GM18505 (cell line): ENCODE data around the gene EID2B.
A peak's percentile ranks its signal among the peaks of the same experiment; 100 is the strongest.

Experiments
- ATAC-seq: cut with Tn5 transposase; IDR thresholded peaks from one replicate; pipeline ENCODE4 v1.9.1; 2021; ENCODE audit not compliant: unreplicated experiment
- POLR2A ChIP-seq: IDR thresholded peaks from 4 replicates; pipeline ENCODE4 v1.6.1; 2011; ENCODE audit warnings: borderline replicate concordance; ENCODE audit not compliant: insufficient read depth, insufficient read length; ENCODE audit errors: extremely low read depth

The EID2B gene, protein sequence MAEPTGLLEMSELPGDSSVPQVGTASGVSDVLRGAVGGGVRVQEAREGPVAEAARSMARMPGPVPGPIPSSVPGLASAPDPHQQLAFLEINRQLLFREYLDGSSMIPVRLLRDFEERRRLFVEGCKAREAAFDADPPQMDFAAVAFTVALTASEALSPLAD

DNA sequence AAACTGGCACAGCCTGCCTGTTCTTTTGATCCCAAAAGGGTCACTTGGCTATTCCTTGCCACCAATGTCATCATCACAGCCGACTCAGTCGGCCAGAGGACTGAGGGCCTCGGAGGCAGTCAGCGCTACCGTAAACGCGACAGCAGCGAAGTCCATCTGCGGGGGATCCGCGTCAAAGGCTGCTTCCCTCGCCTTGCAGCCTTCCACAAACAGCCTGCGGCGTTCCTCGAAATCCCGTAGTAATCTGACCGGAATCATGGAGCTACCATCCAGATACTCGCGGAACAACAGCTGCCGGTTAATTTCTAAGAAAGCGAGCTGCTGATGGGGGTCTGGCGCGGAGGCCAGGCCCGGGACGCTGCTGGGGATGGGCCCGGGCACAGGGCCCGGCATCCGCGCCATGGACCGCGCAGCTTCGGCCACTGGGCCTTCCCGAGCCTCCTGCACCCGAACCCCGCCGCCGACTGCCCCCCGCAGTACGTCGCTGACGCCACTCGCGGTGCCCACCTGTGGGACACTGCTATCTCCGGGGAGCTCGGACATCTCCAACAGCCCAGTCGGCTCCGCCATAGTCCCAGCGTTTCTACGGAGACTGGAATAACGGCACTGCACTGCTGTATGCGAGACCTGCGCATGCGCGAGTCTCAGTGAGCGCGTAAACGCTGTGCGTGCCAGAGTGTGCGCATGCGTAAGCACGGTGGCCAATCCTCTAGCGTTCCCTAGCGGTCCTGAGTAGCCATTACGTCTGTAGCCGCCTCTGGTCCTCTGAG, at the start of gene EID2B:
Gene EID2B (minus strand): TSS at position 620 of the 770 bp plus-strand sequence. CDS start 50 bp downstream, at position 570.
- peak; percentile 69 for TF ChIP-seq POLR2A
- ATAC-seq, result peak; percentile 88

DNA sequence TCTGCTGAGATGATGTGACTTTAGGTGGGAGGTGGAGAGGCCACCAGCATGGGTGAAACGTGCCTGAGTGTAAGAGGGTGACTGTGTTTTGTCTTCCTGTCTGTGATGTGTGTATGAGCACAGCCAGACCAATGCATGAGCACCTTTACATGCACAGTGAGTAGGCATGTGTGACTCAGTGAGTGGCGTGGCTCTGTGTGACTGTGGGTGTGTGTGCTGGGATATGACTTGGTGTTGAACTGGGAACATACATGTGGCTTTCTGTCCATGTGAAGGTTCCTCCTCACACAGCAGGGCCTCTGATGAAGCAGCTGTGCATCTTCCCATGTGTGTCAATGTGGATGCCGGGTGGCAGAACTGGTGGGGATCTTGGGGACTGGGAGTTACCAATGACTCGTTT, 49.8 kb upstream of the EID2B start:
- TF ChIP-seq POLR2A, result no peak
- no peak for ATAC-seq

DNA sequence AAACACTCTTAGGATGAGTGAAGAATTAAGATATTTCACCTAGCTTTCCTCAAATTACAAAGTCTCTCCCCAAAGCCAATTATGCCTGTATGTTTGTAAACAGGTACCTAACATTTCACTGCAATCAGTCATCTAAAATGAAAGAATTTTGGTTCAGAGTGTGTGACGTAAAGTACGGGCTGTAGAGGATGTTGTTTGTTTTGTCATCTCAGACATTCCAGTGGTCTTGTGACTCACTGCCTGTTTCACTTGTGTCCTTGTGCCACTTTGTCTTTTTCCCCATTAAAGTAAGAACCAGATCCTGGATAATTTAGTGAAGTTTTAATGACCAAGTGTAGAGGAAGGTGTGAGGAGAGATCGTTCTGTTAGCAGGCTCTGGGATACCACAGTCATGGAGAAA, 36.0 kb upstream of the EID2B start:
- no peak for TF ChIP-seq POLR2A
- no peak for ATAC-seq

DNA sequence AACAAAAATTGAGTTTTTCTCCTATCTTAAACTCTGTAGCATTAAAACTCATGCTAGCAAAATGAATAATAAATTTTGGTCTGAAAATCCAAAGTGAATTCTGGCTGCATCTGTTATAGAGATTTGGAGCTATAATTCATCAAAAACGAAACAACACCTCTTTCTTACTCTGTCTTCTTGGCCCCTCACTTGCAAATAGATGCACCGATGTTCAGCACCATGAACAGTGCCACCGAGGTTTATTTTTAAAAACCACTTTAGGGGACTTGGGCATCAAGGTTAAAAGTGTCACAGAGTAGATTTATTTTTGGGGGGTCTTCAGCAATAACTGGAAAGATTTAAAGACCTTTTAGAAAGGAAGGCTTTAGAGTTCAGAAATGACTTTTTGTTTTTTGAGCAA, 33.4 kb upstream of the EID2B start:
- no peak for TF ChIP-seq POLR2A
- no peak for ATAC-seq

DNA sequence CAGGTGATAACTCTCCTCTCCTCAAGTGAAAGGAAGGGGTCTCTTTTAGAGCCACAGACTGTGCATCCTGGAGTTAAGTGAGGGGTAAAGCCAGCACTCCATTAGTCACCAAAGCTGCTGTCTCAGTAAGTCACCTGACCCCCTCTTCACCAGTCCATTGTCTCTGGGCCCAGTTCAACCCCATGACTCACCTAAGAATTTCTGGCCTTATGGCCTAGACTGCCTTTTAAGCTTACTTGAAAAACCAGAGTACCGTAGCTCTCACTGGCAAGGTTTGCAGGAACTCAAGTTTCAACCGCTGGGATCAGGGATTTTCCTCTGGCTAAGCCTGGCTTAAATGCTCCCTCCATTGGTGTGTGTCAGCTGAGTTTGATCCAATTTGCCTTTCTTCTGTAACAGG, 30.8 kb upstream of the EID2B start:
- no peak for ATAC-seq
- no peak for TF ChIP-seq POLR2A

DNA sequence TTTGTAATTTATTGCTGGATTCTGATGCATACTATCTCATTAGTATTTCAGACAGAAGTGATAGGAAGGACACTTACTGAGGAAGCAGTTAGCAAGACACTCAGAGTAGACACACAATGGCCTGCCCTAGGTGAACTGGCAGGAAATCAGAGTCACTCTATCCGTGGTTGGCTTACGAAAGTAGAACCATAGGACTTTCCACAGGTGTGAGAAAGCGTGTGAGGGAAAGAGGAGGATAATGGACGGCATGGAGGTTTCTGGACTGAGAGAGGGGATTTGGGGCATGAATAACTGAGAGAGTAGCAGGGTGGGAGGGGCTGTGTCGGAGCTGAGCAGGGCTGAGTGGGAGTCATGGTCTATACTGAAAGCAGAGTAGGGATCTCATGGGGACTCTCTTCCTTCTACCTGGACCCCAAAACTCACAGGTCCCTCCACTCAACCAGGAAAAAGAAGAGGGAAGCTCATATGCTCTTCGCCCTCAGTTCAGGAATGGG, 26.0 kb upstream of the EID2B start:
- ATAC-seq, result no peak
- no peak for TF ChIP-seq POLR2A

DNA sequence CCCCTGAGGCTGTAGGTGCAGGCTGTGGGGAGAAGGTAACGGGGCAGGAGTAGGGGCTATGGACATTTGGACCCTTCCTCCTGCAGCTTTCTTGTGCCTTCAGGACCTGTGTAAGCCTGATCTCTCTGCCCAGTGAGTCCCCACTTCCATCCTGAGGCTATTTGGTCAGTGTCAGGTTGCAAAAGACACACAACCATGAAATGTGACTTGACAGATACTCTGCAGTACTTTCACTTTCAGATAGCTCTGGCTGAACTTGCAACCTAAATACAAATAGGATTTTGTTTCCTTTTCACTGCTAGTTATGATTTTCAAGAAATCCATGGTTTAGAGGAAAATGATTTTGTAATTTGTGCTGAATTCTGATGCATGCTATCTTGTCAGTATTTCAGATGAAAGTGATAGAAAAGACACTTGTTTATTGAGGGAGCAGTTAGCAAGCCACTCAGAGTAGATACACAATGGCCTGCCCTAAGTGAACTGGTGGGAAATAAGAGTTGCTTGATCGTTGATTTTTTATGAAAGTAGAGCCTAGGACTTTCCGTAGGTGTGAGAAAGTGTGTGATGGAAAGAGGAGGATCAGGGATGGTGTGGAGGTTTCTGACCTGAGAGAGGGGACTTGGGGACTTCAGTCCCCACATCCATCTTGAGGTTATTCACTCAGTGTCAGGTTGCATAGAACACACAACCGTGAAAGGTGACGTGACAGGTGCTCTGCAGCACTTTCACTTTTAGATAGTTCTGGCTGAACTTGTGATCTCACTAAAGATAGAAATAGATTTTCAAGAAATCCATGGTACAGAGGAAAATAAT, 25.4 kb upstream of the EID2B start:
- ATAC-seq, result no peak
- no peak for TF ChIP-seq POLR2A

DNA sequence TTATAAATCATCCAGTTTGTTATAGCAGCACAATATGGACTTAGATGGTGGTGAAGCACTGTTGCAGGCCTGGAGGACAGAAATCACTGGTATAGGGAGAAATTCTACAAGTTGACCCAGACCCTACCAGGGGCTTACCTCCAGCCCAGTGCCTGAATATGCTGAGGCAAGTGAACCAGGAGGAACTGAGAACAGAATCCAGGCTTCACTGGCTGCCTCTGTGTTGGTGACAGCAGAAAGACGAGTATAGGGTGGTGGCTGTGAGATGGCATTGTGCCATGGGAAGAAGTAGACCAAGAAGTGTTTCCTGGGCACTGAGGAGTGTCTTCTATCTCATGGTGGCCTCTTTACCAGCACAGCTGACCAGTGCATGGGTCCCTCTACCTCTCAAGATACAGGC, 23.2 kb upstream of the EID2B start:
- TF ChIP-seq POLR2A, result no peak
- ATAC-seq, result no peak

DNA sequence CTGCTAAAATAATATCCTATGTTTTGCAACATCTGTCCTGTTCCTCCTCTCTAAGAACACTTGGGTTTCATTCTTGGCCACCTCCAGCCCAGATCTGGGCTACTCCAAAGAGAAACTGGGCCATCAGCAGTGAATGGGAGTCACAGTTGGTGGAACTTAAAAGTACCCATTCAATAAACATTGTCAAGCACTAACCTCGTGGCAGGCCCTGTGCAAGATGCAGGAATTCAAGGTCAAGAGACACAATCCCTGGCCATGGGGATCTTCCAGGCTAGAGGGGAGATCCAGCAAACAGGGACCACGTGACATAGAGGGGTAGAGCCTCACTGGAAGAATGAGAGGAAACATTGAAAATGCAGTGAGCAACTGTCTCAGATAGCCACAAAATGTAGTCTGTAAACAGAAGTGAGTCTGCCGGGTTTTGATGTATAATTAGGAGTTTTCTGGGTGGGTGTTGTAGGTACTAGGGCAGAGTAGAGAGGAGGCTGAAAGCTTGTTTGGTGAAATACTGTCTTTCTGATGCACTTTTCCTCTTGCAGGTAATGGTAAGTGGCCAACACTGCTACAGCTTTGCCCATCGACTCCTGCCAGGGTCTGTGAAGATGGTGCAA, 22.2 kb upstream of the EID2B start:
- no peak for TF ChIP-seq POLR2A
- ATAC-seq, result no peak

DNA sequence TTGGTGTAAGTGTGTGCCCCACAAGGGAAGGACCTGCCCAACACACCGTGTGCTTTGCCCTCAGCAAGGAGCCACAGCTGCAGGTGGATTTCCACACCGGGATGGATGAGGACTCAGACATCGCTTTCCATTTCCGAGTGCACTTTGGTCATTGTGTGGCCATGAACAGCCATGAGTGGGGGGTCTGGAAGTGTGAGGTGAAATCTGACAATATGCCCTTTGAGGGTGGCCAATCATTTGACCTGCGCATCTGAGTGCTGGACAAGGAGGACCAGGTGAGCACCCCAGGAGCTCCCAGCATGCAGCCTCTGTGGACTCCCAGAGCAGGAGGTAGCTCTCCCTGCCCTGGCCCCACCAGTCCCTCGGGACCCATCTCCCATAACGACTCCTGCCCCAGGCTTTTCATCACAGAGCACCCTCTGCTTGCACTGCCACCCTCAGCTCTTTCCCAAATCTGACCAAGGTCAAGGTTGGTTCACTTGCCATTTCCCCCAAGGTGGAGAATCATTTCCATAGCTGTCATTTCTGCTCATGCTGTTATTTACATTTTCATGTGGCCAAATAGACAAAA, 20.5 kb upstream of the EID2B start:
- ATAC-seq, result no peak
- TF ChIP-seq POLR2A, result no peak

DNA sequence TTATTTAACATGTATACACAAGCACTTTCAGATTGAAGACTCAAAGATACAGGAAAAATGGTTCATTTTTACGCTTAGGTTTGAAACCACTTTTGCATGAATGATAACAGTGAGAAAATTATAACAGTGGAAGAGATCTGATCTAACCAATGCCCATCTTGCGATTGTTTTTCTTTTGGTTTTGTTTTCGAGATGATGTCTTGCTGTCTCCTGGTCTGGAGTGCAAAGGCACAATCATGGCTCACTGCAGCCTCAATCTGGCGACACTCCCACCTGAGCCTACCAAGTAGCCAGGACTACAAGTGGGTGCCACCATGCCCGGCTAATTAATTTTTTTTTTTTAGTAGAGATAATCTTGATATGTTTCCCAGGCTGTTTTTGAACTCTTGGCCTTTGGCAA, 17.5 kb upstream of the EID2B start:
- TF ChIP-seq POLR2A, result no peak

DNA sequence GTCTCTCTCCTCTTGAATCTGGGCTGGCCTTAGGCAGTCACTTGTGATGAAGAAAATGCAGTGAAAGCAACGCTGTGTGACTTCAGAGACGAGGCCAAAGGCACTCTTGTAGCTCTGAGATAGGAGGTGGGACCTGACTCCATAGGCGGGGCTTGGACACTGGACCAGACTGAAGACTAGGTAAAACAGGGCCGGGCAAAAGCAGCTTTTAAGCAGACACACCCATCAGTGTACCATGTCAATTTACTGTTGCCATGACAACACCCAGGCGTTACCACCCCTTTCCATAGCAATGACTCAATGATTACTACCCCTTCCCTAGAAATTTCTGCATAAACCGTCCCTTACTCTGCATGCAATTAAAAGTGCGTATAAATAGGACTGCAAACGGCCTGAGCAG, 13.9 kb upstream of the EID2B start:
- ATAC-seq, result no peak
- TF ChIP-seq POLR2A, result no peak

More for the DNA sequence above, 17.5 kb upstream of the EID2B start:
- ATAC-seq, result no peak

DNA sequence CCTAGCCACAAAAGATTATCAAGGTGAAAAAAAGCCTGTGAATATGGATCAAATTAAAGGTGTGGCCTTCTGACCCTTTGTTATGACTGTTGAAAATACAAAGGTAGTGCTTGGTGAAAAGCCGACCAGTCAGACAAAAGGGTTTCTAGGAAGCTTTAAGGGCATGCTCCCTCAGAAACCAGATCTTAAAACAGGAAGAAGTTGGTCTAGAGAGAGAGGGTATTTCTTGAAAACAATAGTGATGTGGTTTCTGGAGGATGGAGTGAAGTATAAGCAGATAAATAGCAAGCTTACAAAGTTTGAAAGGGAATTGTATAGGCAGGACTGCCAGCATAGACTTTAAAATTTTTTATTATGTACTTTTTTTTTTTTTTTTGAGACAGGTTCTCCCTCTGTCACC, 12.3 kb upstream of the EID2B start:
- no peak for ATAC-seq
- TF ChIP-seq POLR2A, result no peak
